ENCODE measurements around the gene TBC1D22A. TPM values are rescaled to one million over a fixed set of nuclear protein-coding genes. Genes with fewer than 3 reads are reported as not detected.

The TBC1D22A gene
- polyA plus RNA-seq, 1 donor (not counting 4 experiments of a cell fraction or from before 2014, with no cell fraction given), result 20.9 TPM

GRCh38 chr22:46995501-46996360 lies 233.3 kb downstream of the TBC1D22A start:
- no peak overlapping the region for H3K9ac ChIP-seq (ENCODE audit: control insufficient read depth, extremely low read depth, insufficient read depth, low read length)
- H3K27ac ChIP-seq (ENCODE audit: control insufficient read depth, insufficient read depth, low read length), result no peak overlapping the region
- no peak overlapping the region for H2AFZ ChIP-seq (ENCODE audit: control insufficient read depth, low read length)
- H3K79me2 ChIP-seq (ENCODE audit: control insufficient read depth, insufficient read depth, low read length), result no peaks in the 10 kb centered on the region
- no peaks in the 10 kb centered on the region for H4K20me1 ChIP-seq (ENCODE audit: control insufficient read depth, extremely low read depth, insufficient read depth, low read length)
- H3K9me1 ChIP-seq (ENCODE audit: control insufficient read depth, extremely low read depth, insufficient read depth, low read length), result no peaks in the 10 kb centered on the region
- DNase-seq (ENCODE audit: low read depth, low spot score) (no peak), FAIRE-seq (no peak)
- no peaks in the 10 kb centered on the region for H3K9me3 ChIP-seq (ENCODE audit: control insufficient read depth, low read depth, low read length)
- dilution Hi-C loops (cut with MboI; ENCODE audit: extremely low pct_ligation_motif_present, low sequenced_read_pairs), result no loop called here
- no peak overlapping the region for H3K4me2 ChIP-seq (ENCODE audit: control insufficient read depth, extremely low read depth, insufficient read depth, low read depth, low read length)
- no peak overlapping the region for H3K4me3 ChIP-seq (ENCODE audit: control insufficient read depth in 2 of 3, extremely low read depth in 1 of 3, insufficient read depth in 2 of 3, low read depth in 1 of 3, low read length in 3 of 3)
- H3K27me3 ChIP-seq (ENCODE audit: control insufficient read depth, extremely low read depth, insufficient read depth, low read length), result no peaks in the 10 kb centered on the region
- TF ChIP-seq CTCF (optimal IDR thresholded peaks at IDR 0.05 in 1 of 3, IDR thresholded peaks at IDR 0.05 in 1 of 3, conservative IDR thresholded peaks at IDR 0.05 in 1 of 3; ENCODE audit: extremely low read depth in 1 of 3, insufficient read depth in 2 of 3, low read length in 3 of 3), result no peak
- TF ChIP-seq EZH2 (IDR thresholded peaks at IDR 0.05; ENCODE audit: low read length), result no peak
- H3K36me3 ChIP-seq (ENCODE audit: control insufficient read depth in 2 of 2, extremely low read depth in 1 of 2, insufficient read depth in 2 of 2, low read length in 2 of 2), result peaks cover 6 to 15% of the 10 kb centered on the region in 2 experiments
- peaks cover 4% of the 10 kb centered on the region for H3K4me1 ChIP-seq (ENCODE audit: control insufficient read depth, extremely low read depth, insufficient read depth, low read length)

- dilution Hi-C loops (cut with MboI; ENCODE audit: extremely low pct_ligation_motif_present, low sequenced_read_pairs), result no loop called here
- H3K27ac ChIP-seq (ENCODE audit: control insufficient read depth, insufficient read depth, low read length), result no peak overlapping the region
Measured at GRCh38 chr22:46996595-46997310, 234.3 kb downstream of the TBC1D22A start.

More at GRCh38 chr22:46996595-46997310, 234.3 kb downstream of the TBC1D22A start:
- H2AFZ ChIP-seq (ENCODE audit: control insufficient read depth, low read length), result no peak overlapping the region
- no peak for FAIRE-seq
- H3K4me1 ChIP-seq (ENCODE audit: control insufficient read depth, extremely low read depth, insufficient read depth, low read length), result peaks cover 4% of the 10 kb centered on the region
- DNase-seq (ENCODE audit: low read depth, low spot score), result no peak
- H3K36me3 ChIP-seq (ENCODE audit: control insufficient read depth in 2 of 2, extremely low read depth in 1 of 2, insufficient read depth in 2 of 2, low read length in 2 of 2), result peaks cover 6 to 11% of the 10 kb centered on the region in 2 experiments
- no peak overlapping the region for H3K9ac ChIP-seq (ENCODE audit: control insufficient read depth, extremely low read depth, insufficient read depth, low read length)
- H3K9me3 ChIP-seq (ENCODE audit: control insufficient read depth, low read depth, low read length), result no peaks in the 10 kb centered on the region
- H4K20me1 ChIP-seq (ENCODE audit: control insufficient read depth, extremely low read depth, insufficient read depth, low read length), result no peaks in the 10 kb centered on the region
- H3K79me2 ChIP-seq (ENCODE audit: control insufficient read depth, insufficient read depth, low read length), result no peaks in the 10 kb centered on the region
- H3K9me1 ChIP-seq (ENCODE audit: control insufficient read depth, extremely low read depth, insufficient read depth, low read length), result no peaks in the 10 kb centered on the region
- no peaks in the 10 kb centered on the region for H3K27me3 ChIP-seq (ENCODE audit: control insufficient read depth, extremely low read depth, insufficient read depth, low read length)
- TF ChIP-seq CTCF (optimal IDR thresholded peaks at IDR 0.05 in 1 of 3, IDR thresholded peaks at IDR 0.05 in 1 of 3, conservative IDR thresholded peaks at IDR 0.05 in 1 of 3; ENCODE audit: extremely low read depth in 1 of 3, insufficient read depth in 2 of 3, low read length in 3 of 3), result peak; percentile 31 to 80 (median 42)
- no peak for TF ChIP-seq EZH2 (IDR thresholded peaks at IDR 0.05; ENCODE audit: low read length)
- H3K4me3 ChIP-seq (ENCODE audit: control insufficient read depth in 2 of 3, extremely low read depth in 1 of 3, insufficient read depth in 2 of 3, low read depth in 1 of 3, low read length in 3 of 3), result no peak overlapping the region
- no peak overlapping the region for H3K4me2 ChIP-seq (ENCODE audit: control insufficient read depth, extremely low read depth, insufficient read depth, low read depth, low read length)

Measured in keratinocyte (primary cell).